RCC 7860 (cell line): ENCODE measurements around the gene PDGFA.
A peak's percentile ranks its signal among the peaks of the same experiment; 100 is the strongest.

Source experiments
- DNase-seq: peaks from one replicate; pipeline ENCODE4 v3.0.0-alpha.2; 2015; ENCODE audit warnings: low spot score
- FAIRE-seq: peaks from 2 replicates; lab custom pipeline; 2012; peaks lifted over from hg19 to GRCh38; lab: Jason Lieb, UNC

The PDGFA gene

GRCh38 chr7:538764-539685 lies 19.4 kb upstream of the PDGFA start:
- FAIRE-seq: no peak
- DNase-seq: peak; percentile 22

GRCh38 chr7:537911-538634 lies 18.4 kb upstream of the PDGFA start:
- FAIRE-seq (peak; percentile 84), DNase-seq (peak; percentile 89)

GRCh38 chr7:536231-536630 lies 16.6 kb upstream of the PDGFA start:
- FAIRE-seq (no peak), DNase-seq (no peak)

GRCh38 chr7:534959-535358 lies 15.3 kb upstream of the PDGFA start:
- no peak for FAIRE-seq
- DNase-seq: no peak

DNA sequence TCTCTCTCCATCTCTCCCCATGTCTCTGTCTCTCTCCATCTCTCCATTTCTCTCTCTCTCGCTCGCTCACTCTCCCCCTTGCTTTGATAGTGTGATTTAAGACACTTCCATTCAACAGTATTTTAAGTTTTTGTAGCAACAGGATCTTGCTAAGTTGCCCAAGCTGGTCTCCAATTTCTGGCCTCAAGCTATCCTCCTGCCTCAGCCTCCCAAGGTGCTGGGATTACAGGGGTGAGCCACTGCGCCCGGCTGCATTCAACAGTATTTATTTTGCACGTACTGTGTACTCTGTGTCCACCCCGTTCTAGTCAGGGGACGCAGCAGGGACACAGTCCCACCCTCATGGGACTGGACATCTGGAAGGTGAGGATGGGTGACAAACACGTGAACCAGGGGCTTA lies 14.4 kb upstream of the PDGFA start:
- no peak for FAIRE-seq
- no peak for DNase-seq

GRCh38 chr7:533266-533665 lies 13.6 kb upstream of the PDGFA start:
- no peak for DNase-seq
- no peak for FAIRE-seq

GRCh38 chr7:532379-533143 lies 12.9 kb upstream of the PDGFA start:
- FAIRE-seq (no peak), DNase-seq (no peak)

DNA sequence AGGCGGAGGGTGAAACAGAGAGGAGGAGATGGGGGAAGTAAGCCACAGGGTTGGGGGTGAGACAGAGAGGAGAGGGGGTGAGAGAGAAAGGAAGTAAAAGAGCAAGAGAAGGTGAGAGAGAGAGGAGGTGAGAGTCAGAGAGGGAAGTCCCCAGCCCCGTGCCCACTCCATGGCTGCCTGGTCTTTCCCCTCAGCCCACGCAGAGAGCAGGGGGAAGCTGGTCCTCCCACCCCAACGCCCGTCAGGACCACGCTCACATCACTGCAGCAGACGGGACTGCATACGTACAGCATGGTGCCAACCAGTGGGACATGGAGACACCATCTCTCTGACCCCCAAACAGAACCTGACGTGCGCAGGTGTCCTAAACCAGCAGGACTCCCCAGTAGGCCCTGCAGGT lies 12.1 kb upstream of the PDGFA start:
- FAIRE-seq: no peak
- no peak for DNase-seq

GRCh38 chr7:528451-528850 lies 8.8 kb upstream of the PDGFA start:
- FAIRE-seq (no peak), DNase-seq (no peak)

DNA sequence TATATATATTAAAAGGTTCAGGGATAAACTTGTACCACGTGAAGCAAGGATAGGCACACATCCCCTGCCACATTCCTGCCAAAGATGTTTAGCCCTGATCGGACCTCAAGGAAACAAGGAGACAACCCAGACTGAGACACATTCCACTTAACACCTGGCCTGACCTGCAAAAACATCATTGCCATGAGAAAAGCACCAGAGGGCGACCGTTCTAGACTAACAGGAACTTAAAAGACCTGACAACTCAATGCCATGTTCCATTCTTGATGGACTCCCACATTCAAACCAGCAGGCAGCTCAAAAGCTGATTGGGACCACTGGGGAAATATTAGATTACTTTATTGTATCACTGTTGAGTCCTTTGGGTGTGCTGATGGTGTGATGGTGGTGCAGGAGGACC lies 8.1 kb upstream of the PDGFA start:
- no peak for DNase-seq
- FAIRE-seq: no peak

GRCh38 chr7:526460-527034 lies 6.9 kb upstream of the PDGFA start:
- no peak for FAIRE-seq
- no peak for DNase-seq

- no peak for DNase-seq
- no peak for FAIRE-seq
These were observed 6.1 kb upstream of the PDGFA start for GRCh38 chr7:525740-526139.

- FAIRE-seq: no peak
These were observed 5.2 kb upstream of the PDGFA start for GRCh38 chr7:524800-525199.

GRCh38 chr7:523347-524336 lies 4.0 kb upstream of the PDGFA start:
- DNase-seq: no peak
- FAIRE-seq: no peak

More at GRCh38 chr7:524800-525199, 5.2 kb upstream of the PDGFA start:
- no peak for DNase-seq

- DNase-seq (no peak), FAIRE-seq (no peak)
These were observed 3.3 kb upstream of the PDGFA start for GRCh38 chr7:522951-523314.

DNA sequence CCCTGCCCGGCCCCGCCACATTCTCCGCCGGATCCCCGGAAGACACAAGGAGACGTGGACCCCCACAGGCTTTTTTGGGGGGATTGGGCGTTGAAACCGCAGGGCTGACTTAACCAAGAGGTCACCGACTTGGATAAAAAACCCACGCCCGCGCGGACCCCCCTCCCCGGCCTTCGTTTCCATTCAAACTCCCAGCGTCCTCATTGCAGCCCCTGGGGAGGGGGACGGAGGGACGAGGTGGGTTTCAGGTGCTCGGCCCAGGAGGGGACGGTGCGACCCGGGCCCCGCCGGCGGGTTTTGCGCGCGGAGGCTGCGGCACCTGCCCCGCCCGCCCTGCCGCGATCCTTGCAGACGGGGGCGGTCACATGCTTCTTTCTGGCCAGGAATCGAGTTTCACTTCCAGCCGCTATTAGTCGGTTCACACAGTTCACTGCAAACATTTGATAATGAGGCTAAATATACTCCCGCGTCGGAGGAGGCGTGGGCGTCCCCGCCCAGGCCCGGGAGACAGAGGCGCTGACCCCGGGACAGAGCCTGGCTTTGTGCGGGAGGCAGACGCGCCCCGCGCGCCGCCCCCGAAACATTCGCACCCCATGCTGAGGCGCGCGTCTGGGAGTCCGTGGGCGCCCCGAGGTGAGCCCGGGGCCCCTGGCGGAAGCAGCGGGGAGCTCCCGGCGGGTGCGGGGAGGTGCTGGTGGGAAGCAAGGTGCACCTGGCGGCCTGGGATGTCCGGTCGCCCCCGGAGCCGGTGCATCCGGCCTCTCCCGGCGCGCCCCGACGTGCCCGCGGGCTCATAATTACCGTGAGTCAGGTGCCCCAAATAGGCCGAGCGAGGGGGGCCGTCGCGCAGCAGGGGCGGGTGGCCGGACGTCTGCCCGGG lies 2.7 kb upstream of the PDGFA start:
- no peak for DNase-seq
- no peak for FAIRE-seq

GRCh38 chr7:521221-522070 lies 1.8 kb upstream of the PDGFA start:
- FAIRE-seq: no peak
- DNase-seq: peak; percentile 19
